HG02973 (cell line): ENCODE data around the gene CCSER1.
"Not testable (repeated sequence)": the region's sequence is repeated elsewhere in the genome, so short reads cannot be mapped to it uniquely, and the experiment has no call there.

ENCODE experiments used
- ATAC-seq: cut with Tn5 transposase; IDR thresholded peaks from one replicate; pipeline ENCODE4 v1.9.1; 2021; ENCODE audit warnings: moderate library complexity; ENCODE audit not compliant: unreplicated experiment

Gene CCSER1

DNA sequence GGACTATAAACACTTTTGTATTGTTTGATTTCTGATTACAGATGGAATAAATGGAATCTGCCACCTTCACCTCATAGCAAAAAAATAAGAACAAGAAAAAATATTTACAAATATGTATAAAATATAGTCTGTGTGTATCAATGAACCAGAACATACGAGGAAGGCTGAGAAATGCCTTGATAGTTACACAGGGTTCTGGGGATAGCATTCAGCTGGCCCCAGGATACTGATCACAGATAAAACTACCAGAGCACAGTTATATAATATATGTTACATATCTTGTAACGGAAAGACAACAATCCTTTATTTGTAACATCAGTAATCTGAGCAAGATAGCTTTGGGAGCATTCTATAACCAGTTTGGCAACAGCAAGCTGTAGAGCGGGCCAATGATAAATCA lies 1101.5 kb downstream of the CCSER1 start:
- no peak for ATAC-seq

DNA sequence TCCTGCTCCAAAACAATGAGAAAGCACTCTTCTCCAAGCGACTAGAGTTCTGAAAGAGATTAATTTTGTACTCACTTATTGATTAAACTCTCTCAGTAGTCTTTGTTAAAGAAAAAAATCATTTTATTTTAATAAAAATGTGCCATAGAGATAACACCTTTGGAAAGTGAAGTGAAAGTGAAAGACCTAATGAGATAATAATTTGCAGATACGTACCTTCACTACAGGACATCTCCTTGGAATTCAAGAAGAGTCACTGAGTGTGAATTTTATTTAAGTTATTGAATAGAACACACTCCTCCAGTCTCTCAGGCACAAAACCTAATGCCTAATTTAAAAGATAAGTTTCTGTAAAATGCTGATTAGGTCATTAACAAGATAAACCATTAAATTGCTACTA lies 1106.0 kb downstream of the CCSER1 start:
- no peak for ATAC-seq

DNA sequence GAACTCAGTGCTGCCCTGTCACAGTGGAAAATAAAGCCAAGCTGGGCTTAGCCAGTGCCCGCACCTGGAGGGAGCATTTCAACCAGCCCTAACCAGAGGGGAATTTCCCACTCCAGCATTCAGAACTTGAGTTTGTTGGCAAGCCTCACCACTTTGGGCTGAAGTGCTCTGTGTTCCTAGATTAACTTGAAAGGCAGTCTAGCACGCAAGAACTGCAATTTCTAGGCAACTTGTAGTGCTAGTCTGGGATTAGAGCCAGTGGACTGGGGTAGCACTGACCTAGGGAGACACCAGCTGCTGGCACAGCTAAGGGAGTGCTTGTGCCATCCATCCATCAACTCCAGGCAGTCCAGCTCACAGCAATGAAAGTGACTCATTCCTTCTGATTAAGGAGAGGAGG lies 1115.9 kb downstream of the CCSER1 start:
- no peak for ATAC-seq

GRCh38 chr4:91256043-91256442 lies 1128.8 kb downstream of the CCSER1 start:
- no peak for ATAC-seq

GRCh38 chr4:91256751-91257150 lies 1129.6 kb downstream of the CCSER1 start:
- no peak for ATAC-seq

GRCh38 chr4:91257721-91258120 lies 1130.5 kb downstream of the CCSER1 start:
- no peak for ATAC-seq

DNA sequence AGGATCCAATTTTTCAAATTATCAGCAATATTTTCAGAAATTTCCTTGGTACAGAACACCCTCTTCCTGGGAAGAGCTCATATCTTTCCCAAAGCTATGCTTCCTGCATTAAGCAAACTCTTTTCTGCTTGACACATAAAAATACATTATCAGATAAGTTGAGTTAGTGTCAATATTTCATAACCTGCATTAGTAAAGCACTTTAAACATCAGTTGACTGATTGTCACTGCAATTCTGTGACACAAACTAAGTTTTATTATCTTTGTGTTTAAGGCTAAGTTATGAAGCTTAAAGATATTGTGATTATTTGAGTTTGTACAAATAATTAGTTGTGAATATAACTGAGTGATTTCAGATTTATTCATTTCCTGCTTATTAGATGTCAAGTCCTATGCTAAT lies 1131.1 kb downstream of the CCSER1 start:
- no peak for ATAC-seq

DNA sequence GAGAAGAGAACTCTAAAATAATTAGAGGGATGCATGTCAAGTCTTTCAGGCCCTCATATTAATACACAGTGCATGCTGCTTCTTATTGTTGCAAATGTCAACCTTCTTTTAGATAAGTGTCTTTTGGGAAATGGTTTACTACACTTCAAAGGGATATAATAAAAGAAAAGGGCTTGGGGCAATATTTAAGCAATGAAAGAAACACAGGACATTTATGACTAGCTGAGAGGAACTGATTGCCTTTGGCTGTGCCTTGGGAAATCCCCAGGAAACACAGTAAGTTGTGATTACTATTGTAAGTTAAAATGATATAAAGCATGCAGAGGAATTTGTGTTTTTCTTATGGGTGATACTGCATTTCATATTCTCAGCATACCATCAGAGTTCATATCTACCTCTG lies 1140.3 kb downstream of the CCSER1 start:
- no peak for ATAC-seq

DNA sequence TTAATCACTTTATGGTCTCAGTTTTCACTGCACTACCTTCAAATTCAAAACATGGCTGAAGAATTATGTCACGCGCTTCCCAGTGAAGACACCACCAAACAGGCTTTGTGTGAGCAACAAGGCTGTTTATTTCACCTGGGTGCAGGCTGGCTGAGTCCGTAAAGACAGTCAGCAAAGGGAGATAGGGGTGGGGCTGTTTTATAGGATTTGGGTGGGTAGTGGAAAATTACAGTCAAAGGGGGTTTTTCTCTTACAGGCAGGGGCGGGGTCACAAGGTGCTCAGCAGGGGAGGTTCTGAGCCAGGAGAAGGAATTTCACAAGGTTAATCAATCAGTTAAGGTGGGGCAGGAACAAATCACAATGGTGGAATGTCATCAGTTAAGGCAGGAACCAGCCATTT lies 1141.3 kb downstream of the CCSER1 start:
- ATAC-seq: not testable (repeated sequence)

GRCh38 chr4:91268913-91269312 lies 1141.7 kb downstream of the CCSER1 start:
- ATAC-seq: no peak

DNA sequence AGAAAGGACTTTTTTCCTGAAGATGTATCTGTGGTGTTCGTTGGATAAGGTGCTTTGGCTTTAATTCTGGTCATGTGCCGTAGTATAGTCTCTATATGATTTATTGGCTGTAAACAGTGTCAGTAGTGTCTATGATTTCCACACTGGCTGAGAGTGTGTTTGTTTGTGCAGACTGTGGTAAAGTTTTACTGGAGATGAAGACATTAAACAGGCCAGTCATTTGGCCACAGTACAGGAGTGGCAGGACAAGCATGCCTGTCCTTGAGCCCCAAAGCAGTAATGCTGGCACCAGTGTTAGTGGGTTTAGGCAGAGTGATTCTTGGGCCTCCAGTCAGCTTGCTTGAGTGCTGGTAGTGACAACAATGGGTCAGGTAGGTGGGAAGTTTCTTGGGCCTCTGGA lies 1152.7 kb downstream of the CCSER1 start:
- ATAC-seq: no peak

DNA sequence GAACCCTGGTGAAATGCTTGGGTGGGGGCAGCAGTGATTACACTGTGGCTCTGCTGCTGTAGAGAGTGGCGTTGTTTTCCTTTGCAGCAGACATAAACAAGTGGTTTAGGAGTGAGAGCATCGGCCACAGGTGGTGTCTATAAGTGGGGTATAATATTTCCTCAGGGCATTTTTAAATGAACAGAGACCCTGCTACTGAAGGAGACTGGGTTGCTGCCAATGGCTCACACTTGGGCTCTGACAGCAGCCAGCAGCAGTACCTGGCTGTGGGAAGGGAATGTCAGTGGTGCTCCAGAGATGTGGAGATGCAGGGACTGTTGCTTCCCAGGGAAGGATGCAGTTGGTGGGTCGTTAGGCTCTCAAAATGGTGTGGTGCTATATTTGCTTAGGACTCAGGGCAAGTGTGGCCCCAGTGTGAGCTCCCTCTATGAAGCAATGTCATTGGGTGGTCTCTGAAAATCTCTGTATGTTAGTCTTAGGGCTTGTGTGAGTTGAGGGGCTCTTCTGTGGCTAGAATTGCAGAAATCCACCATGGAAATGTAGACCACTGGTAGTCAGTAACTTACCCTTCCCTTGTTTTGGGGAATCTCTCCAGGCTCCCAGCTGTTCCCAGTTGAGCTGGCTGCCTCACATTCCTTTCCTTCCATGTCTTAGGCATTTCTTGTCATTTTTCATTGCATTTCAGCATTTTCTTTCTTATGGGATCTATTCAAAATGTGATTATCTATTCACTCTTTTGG lies 1153.5 kb downstream of the CCSER1 start:
- no peak for ATAC-seq

DNA sequence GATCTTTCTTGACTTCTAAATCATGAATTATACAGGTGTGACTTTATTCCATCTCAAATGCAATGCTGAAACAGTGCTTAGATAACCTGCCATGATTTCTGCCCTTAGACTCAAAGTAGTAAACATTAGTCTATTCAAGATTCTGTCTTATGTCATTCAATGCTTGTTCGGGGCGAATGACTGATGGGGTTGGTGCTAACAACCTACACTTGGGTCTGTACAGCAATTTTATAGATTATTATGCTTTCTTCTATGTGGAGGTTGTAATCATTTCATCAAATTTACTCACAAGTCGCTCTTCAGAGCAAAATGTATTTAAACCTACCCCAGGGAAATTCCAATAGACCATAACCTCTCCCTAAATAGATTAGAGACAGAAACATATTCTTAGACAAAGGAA lies 1155.0 kb downstream of the CCSER1 start:
- ATAC-seq: no peak

GRCh38 chr4:91283726-91284230 lies 1156.6 kb downstream of the CCSER1 start:
- no peak for ATAC-seq

GRCh38 chr4:91284480-91284879 lies 1157.3 kb downstream of the CCSER1 start:
- ATAC-seq: no peak

- ATAC-seq: no peak
These were observed 1158.3 kb downstream of the CCSER1 start for GRCh38 chr4:91285487-91285886.

DNA sequence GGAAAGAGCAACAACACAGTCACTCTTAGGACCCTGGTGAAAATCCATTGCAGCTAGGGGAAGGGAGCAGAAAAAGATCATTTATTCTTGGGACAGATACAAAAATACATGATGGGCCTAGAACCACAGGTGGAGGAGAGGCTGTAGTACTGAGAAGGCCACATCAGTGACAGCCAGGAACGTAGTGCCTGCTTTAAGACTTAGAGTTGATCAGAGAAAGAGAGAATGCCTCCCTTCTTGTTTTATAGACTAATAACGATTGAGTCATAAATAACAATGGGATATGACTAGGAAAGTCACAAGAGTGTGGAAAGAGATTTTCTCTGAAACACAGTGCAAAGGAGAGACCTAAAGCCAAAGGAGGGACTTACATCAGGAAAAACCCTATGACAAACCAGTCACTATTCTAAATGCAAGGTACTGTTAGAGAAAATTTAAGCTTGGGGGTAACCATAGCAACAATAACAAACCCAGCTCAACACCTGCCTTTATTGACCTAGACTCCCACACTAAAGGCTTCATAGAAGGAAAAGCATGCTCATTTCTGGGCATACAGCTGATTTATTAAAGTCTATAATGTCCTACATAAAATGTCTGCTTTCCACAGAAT lies 1161.6 kb downstream of the CCSER1 start:
- no peak for ATAC-seq

DNA sequence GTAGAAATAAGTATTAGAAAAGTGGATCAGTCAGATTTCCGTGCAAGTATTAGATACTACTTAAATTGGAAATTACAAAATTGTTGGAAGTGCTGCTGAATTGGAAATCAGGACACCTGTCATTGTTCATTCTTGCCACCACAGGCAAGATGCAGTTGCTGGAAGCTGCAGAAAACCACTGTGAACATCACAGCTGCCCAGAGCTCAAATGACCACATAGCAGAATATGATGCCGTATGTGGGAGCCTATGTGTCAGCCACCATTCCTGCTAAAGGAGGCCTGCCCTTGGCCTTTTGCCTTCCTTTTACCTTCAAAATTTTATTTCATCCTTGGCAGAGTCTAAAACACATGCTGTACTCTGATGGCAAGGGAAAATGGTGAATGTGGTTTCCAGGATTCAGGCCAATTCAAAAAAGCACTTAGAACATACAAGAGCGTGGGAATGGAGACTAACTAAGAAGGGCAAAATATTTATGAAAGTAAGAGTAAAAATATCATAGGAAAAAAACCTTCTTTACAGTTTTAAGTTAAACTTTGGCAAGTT lies 1171.0 kb downstream of the CCSER1 start:
- ATAC-seq: no peak

- ATAC-seq: no peak
These were observed 1171.6 kb downstream of the CCSER1 start for GRCh38 chr4:91298824-91299223.

- no peak for ATAC-seq
These were observed 1174.9 kb downstream of the CCSER1 start for GRCh38 chr4:91302120-91302519.

DNA sequence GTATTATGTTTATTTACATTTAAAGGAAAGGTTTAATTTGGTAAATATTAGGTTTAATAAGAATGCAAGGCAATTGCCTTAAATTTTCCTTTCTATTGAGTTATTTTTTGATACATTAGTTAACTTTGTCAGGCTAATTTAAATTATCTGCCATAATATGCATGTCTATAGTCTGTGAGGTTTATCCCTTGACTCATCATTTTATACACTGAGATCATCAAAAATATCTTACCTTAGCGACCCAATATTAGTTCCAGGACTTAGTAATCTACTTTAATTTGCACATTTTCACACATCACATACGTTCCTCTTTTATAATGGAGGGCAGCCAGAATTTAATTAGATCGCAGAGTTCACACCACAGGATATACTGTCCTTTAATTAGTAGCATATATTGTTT lies 1177.1 kb downstream of the CCSER1 start:
- ATAC-seq: no peak

GRCh38 chr4:91317434-91317833 lies 1190.2 kb downstream of the CCSER1 start:
- no peak for ATAC-seq
